Skeletal muscle satellite cell (primary cell): Measurements from ENCODE around the gene XDH.

Experiments used
- H3K27me3 ChIP-seq: 2 replicates; pipeline ENCODE4 v1.7.0; 2013; ENCODE audit warnings: low read length; ENCODE audit not compliant: control insufficient read depth, insufficient read depth
- H3K36me3 ChIP-seq: 2 replicates; pipeline ENCODE4 v1.7.0; 2013; ENCODE audit warnings: mild to moderate bottlenecking, control low read depth, low read length; ENCODE audit not compliant: insufficient read depth
- H3K4me1 ChIP-seq: 2 replicates; pipeline ENCODE4 v1.7.0; 2013; ENCODE audit warnings: low read length; ENCODE audit not compliant: control insufficient read depth, insufficient read depth
- H3K4me2 ChIP-seq: 2 replicates; pipeline ENCODE4 v1.7.0; 2013; ENCODE audit warnings: mild to moderate bottlenecking, low read length
- H3K4me3 ChIP-seq: 2 replicates; pipeline ENCODE4 v1.7.0; 2013; ENCODE audit warnings: low read length
- H3K9ac ChIP-seq: 2 replicates; pipeline ENCODE4 v1.7.0; 2013; ENCODE audit warnings: mild to moderate bottlenecking, low read depth, low read length, moderate library complexity
- H3K9me3 ChIP-seq: replicated peaks from 2 replicates; pipeline ENCODE4 v1.7.0; 2013; ENCODE audit warnings: mild to moderate bottlenecking, control low read depth, low read length

Gene XDH

GRCh38 chr2:31381601-31382000 is 32.9 kb downstream of the XDH start:
- Histone ChIP-seq H3K36me3 (no peaks in the 10 kb centered on the region), H3K4me3 (no peak overlapping the region), H3K4me2 (no peak overlapping the region), H3K4me1 (peaks cover 34% of the 10 kb centered on the region), H3K9ac (no peak overlapping the region), H3K27me3 (no peaks in the 10 kb centered on the region), H3K9me3 (no peaks in the 10 kb centered on the region)

GRCh38 chr2:31380243-31380642 is 34.3 kb downstream of the XDH start:
- H3K4me3 ChIP-seq = no peak overlapping the region
- no peaks in the 10 kb centered on the region for H3K27me3 ChIP-seq
- H3K4me1 ChIP-seq = peaks cover 29% of the 10 kb centered on the region
- no peaks in the 10 kb centered on the region for H3K9me3 ChIP-seq
- H3K4me2 ChIP-seq = no peak overlapping the region
- no peaks in the 10 kb centered on the region for H3K36me3 ChIP-seq
- no peak overlapping the region for H3K9ac ChIP-seq

GRCh38 chr2:31379747-31380146 is 34.8 kb downstream of the XDH start:
- no peak overlapping the region for H3K4me2 ChIP-seq
- H3K4me3 ChIP-seq = no peak overlapping the region
- no peaks in the 10 kb centered on the region for H3K9me3 ChIP-seq
- H3K27me3 ChIP-seq = no peaks in the 10 kb centered on the region
- peaks cover 25% of the 10 kb centered on the region for H3K4me1 ChIP-seq
- H3K9ac ChIP-seq = no peak overlapping the region
- no peaks in the 10 kb centered on the region for H3K36me3 ChIP-seq

- no peaks in the 10 kb centered on the region for H3K36me3 ChIP-seq
- H3K4me2 ChIP-seq = no peak overlapping the region
- H3K9ac ChIP-seq = no peak overlapping the region
- no peaks in the 10 kb centered on the region for H3K27me3 ChIP-seq
- H3K4me1 ChIP-seq = peaks cover 17% of the 10 kb centered on the region
- no peaks in the 10 kb centered on the region for H3K9me3 ChIP-seq
- no peak overlapping the region for H3K4me3 ChIP-seq
These were observed 35.6 kb downstream of the XDH start for GRCh38 chr2:31378791-31379501.

- Histone ChIP-seq H3K4me1 (peaks cover 11% of the 10 kb centered on the region), H3K27me3 (no peaks in the 10 kb centered on the region), H3K4me2 (no peak overlapping the region), H3K36me3 (no peaks in the 10 kb centered on the region), H3K4me3 (no peak overlapping the region), H3K9ac (no peak overlapping the region), H3K9me3 (no peaks in the 10 kb centered on the region)
These were observed 36.2 kb downstream of the XDH start for GRCh38 chr2:31378389-31378788.

GRCh38 chr2:31373127-31373526 is 41.4 kb downstream of the XDH start:
- Histone ChIP-seq H3K9ac (no peak overlapping the region), H3K9me3 (no peaks in the 10 kb centered on the region), H3K4me1 (no peaks in the 10 kb centered on the region), H3K27me3 (no peaks in the 10 kb centered on the region), H3K4me3 (no peak overlapping the region), H3K4me2 (no peak overlapping the region), H3K36me3 (no peaks in the 10 kb centered on the region)

GRCh38 chr2:31372097-31372496 is 42.4 kb downstream of the XDH start:
- no peaks in the 10 kb centered on the region for H3K36me3 ChIP-seq
- H3K27me3 ChIP-seq = no peaks in the 10 kb centered on the region
- H3K9ac ChIP-seq = no peak overlapping the region
- H3K4me3 ChIP-seq = no peak overlapping the region
- H3K4me1 ChIP-seq = no peaks in the 10 kb centered on the region
- H3K9me3 ChIP-seq = no peaks in the 10 kb centered on the region
- H3K4me2 ChIP-seq = no peak overlapping the region

- H3K27me3 ChIP-seq = no peaks in the 10 kb centered on the region
- no peak overlapping the region for H3K4me3 ChIP-seq
- no peaks in the 10 kb centered on the region for H3K36me3 ChIP-seq
- H3K9ac ChIP-seq = no peak overlapping the region
- H3K9me3 ChIP-seq = no peaks in the 10 kb centered on the region
- no peak overlapping the region for H3K4me2 ChIP-seq
- H3K4me1 ChIP-seq = no peaks in the 10 kb centered on the region
These were observed 42.9 kb downstream of the XDH start for GRCh38 chr2:31371691-31372090.

- Histone ChIP-seq H3K9me3 (no peaks in the 10 kb centered on the region), H3K9ac (no peak overlapping the region), H3K4me1 (no peaks in the 10 kb centered on the region), H3K36me3 (no peaks in the 10 kb centered on the region), H3K27me3 (no peaks in the 10 kb centered on the region), H3K4me2 (no peak overlapping the region), H3K4me3 (no peak overlapping the region)
These were observed 47.8 kb downstream of the XDH start for GRCh38 chr2:31366733-31367132.

- Histone ChIP-seq H3K36me3 (no peaks in the 10 kb centered on the region), H3K4me1 (no peaks in the 10 kb centered on the region), H3K27me3 (no peaks in the 10 kb centered on the region), H3K9ac (no peak overlapping the region), H3K4me2 (no peak overlapping the region), H3K4me3 (no peak overlapping the region), H3K9me3 (no peaks in the 10 kb centered on the region)
These were observed 48.6 kb downstream of the XDH start for GRCh38 chr2:31365834-31366505.

- no peaks in the 10 kb centered on the region for H3K4me1 ChIP-seq
- no peak overlapping the region for H3K9ac ChIP-seq
- no peak overlapping the region for H3K4me3 ChIP-seq
- no peaks in the 10 kb centered on the region for H3K9me3 ChIP-seq
- H3K4me2 ChIP-seq = no peak overlapping the region
- H3K36me3 ChIP-seq = no peaks in the 10 kb centered on the region
- no peaks in the 10 kb centered on the region for H3K27me3 ChIP-seq
These were observed 49.2 kb downstream of the XDH start for GRCh38 chr2:31365348-31365747.
